Activated CD8-positive, alpha-beta memory T cell treated with anti-CD3 and anti-CD28 coated beads, Interleukin-2, amount 50 U/mL, for 24 hours (primary cell): Measurements from ENCODE around the gene CFTR.
"Not testable (repeated sequence)": the region's sequence is repeated elsewhere in the genome, so short reads cannot be mapped to it uniquely, and the experiment has no call there.

Experiments used
- DNase-seq: peaks from one replicate; pipeline ENCODE4 v3.0.0-alpha.2; 2020; ENCODE audit errors: extremely low read depth

The CFTR gene

GRCh38 chr7:117688126-117688525 is 208.3 kb downstream of the CFTR start:
- no peak for DNase-seq

DNA sequence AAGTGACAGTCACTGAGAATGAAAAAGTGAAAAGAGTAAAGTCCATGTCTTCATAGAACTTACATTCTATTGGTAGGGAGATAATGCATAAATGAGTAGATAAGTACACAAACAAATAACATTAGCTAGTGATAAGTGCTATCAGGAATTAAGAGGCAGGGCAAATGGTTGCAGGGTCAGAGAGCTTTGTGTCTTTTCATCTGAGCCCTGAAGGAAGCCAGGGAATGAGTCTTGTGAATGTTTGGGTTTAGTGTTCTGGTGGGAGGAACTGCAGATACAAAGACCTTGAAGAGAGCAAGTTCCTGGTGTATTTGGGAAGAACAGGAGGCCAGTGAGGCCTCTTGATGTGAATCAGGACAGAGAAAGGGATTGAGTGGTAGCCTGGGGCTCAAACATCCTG is 209.6 kb downstream of the CFTR start:
- no peak for DNase-seq

DNA sequence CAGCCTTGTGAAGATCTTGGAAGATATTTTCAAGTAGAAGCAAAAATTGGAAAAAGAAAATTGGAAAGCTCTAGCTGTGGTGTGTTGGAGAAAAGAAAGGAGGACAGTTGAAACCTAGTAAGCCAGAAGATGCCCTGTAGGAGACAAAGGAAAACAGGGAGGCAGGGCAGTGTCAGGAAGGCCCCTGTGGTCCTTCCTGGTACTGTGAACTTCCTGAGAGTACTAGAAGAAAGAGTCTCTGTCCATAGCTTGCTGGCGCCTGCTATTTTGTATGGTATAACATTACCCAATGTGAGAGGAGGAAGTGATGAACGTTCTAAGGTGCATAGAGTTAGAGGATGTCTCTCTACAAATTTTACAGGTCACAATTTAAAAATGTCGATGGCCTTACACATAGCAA is 210.3 kb downstream of the CFTR start:
- no peak for DNase-seq

- no peak for DNase-seq
These were observed 212.5 kb downstream of the CFTR start for GRCh38 chr7:117692338-117692737.

GRCh38 chr7:117698018-117698417 is 218.2 kb downstream of the CFTR start:
- DNase-seq: no peak

DNA sequence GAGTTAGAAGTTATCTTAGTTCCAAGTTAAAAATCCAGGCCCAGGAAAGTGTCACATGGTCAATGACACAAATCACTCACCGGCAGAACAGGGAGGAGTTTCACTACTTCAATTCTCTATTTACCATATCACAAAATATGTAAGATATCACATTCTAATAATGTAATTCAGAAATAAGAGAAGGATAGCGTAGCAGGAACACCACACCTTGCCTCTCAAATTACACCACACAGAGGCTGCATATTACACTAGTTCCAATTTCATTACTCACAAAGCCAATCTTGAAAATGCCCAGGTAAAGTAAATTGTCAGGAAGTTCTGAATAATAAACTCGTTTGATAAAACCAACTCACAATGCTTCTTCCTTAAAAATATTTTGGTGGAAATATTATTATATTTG is 224.2 kb downstream of the CFTR start:
- no peak for DNase-seq

- no peak for DNase-seq
These were observed 225.8 kb downstream of the CFTR start for GRCh38 chr7:117705630-117706029.

DNA sequence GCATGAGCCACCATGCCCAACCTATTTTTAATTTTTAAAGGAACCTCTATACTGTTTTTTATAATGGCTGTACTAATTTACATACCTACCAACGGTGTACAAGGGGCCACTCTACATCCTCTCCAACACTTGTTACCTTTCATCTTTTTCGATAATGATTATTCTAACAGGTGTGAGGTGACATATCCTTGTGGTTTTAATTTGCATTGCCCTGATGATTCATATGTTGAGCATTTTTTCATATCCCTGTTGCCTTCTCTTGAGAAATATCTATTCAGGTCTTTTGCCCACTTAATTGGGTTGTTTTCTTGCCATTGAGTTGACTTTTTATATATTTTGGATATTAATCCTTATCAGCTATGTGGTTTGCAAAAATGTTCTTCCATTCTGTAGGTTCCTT is 226.4 kb downstream of the CFTR start:
- no peak for DNase-seq

DNA sequence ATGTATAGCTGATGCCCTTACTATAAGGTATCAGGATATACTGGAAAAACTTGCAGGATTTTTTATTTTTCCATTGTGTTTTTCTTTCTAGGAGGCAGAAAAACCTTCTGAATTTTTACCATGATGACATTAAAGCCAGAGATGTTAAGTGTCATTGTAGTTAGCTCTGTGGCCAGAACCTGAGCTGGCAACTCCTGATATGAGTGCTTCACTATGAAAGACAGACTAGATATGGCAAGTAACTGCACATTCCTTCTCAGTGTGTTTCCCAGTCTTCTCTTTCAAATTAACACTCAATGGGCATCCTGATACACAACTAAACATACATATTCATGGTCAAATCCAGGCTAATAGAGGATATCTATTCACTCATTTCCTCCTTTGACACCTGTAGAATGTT is 227.3 kb downstream of the CFTR start:
- no peak for DNase-seq

DNA sequence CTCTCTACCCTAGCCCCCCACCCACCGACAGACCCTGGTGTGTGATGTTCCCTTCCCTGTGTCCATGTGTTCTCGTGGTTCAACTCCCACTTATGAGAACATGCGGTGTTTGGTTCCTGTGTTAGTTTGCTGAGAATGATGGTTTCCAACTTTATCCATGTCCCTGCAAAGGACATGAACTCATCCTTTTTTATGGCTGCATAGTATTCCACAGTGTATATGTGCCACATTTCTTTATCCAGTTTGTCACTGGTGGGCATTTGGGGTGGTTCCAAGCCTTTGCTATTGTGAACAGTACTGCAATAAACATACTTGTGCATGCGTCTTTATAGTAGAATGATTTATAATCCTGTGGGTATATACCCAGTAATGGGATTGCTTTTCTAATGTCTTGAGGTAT is 228.3 kb downstream of the CFTR start:
- not testable (repeated sequence) for DNase-seq

- DNase-seq: no peak
These were observed 231.7 kb downstream of the CFTR start for GRCh38 chr7:117711556-117711955.

DNA sequence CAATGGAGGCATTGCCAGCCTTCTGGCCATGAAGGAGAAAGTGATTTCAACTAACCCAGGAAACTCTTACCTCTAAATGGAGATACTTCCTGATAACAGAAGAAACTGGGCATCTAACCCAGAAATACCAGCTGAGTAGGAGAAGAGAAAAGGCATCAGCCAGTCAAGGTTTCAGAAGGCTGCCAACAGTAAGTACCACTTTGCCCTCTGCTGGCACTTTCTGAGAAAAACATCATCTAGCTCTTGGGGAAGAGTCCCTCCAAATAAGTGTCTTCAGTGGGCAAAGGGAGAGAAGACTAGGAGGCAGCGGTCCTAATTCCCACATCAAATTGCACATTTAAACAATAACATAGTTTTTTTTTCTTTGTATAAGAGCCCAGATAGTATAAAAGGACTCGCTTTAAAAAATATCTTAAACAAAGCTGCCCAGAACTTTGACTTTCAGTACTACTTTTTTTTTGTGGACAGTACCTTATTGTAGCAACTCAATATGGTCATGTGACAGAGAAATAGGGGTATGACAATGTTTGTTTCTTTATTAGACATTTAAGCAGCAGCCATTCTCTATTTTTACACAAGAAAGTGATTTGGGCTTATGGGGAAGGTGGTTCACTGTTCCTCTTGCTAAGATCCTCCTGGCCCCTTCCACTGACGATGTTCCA is 236.1 kb downstream of the CFTR start:
- no peak for DNase-seq

GRCh38 chr7:117716707-117717299 is 237.0 kb downstream of the CFTR start:
- no peak for DNase-seq

GRCh38 chr7:117717357-117717756 is 237.5 kb downstream of the CFTR start:
- no peak for DNase-seq
